HCT116 (cell line): ENCODE data around the gene PEMT.

ENCODE experiments used
- EGR1 ChIP-seq: IDR thresholded peaks from 2 replicates; pipeline ENCODE4 v1.6.1; 2012; ENCODE audit warnings: low read depth
- POLR2A ChIP-seq: IDR thresholded peaks from 2 replicates; pipeline ENCODE4 v1.7.0; 2011; ENCODE audit warnings: borderline replicate concordance; ENCODE audit not compliant: insufficient read depth, insufficient read length; ENCODE audit errors: extremely low read depth
- TF ChIP-seq, protein P1 (sequence below), 3 experiments: fragments of 200-600 bp in 1 of 3; sonication (generic) in 1 of 3; IDR thresholded peaks in 2 of 3; conservative IDR thresholded peaks in 1 of 3; 2 replicates each; pipeline ENCODE4 v1.5.1; 2012 to 2017; ENCODE audit warnings: low read depth in 2 of 3, low read length in 2 of 3, antibody characterized with exemption in 1 of 3, borderline replicate concordance in 1 of 3, control low read depth in 1 of 3, mild to moderate bottlenecking in 1 of 3, mixed read lengths in 1 of 3, mixed run types in 1 of 3, moderate library complexity in 1 of 3; ENCODE audit not compliant: insufficient read depth in 1 of 3

DNA sequence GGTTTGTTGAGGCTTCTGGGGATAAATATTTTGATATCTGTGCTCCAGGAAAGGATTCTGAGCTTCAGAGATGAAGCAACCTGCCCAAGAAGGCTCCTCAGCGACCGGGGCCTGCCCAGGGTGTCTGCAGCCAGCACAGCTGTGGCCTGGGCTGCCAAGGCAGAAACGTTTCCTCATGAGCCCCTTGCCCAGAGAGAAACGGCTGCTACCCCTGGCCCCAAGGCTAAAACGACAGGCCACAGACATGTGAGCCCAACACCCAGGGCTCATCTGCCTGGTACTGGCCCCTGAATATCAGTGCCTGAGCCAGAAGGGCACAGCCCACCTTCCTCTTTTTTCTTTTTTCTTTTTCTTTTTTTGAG lies 49.9 kb downstream of the PEMT start:
- TF ChIP-seq POLR2A: no peak
- TF ChIP-seq, protein P1, sequence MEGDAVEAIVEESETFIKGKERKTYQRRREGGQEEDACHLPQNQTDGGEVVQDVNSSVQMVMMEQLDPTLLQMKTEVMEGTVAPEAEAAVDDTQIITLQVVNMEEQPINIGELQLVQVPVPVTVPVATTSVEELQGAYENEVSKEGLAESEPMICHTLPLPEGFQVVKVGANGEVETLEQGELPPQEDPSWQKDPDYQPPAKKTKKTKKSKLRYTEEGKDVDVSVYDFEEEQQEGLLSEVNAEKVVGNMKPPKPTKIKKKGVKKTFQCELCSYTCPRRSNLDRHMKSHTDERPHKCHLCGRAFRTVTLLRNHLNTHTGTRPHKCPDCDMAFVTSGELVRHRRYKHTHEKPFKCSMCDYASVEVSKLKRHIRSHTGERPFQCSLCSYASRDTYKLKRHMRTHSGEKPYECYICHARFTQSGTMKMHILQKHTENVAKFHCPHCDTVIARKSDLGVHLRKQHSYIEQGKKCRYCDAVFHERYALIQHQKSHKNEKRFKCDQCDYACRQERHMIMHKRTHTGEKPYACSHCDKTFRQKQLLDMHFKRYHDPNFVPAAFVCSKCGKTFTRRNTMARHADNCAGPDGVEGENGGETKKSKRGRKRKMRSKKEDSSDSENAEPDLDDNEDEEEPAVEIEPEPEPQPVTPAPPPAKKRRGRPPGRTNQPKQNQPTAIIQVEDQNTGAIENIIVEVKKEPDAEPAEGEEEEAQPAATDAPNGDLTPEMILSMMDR (IDR thresholded peaks at IDR 0.05 in 2 of 3, conservative IDR thresholded peaks at IDR 0.05 in 1 of 3; ENCODE audit: borderline replicate concordance in 1 of 3, insufficient read depth in 1 of 3, low read depth in 2 of 3, low read length in 2 of 3): no peak
- no peak for TF ChIP-seq EGR1
